ENCODE results near the gene DUS2.

Gene DUS2

GRCh38 chr16:67982011-67982696 is 40.9 kb upstream of the DUS2 start:
- TF ChIP-seq, protein P1, sequence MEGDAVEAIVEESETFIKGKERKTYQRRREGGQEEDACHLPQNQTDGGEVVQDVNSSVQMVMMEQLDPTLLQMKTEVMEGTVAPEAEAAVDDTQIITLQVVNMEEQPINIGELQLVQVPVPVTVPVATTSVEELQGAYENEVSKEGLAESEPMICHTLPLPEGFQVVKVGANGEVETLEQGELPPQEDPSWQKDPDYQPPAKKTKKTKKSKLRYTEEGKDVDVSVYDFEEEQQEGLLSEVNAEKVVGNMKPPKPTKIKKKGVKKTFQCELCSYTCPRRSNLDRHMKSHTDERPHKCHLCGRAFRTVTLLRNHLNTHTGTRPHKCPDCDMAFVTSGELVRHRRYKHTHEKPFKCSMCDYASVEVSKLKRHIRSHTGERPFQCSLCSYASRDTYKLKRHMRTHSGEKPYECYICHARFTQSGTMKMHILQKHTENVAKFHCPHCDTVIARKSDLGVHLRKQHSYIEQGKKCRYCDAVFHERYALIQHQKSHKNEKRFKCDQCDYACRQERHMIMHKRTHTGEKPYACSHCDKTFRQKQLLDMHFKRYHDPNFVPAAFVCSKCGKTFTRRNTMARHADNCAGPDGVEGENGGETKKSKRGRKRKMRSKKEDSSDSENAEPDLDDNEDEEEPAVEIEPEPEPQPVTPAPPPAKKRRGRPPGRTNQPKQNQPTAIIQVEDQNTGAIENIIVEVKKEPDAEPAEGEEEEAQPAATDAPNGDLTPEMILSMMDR (IDR thresholded peaks at IDR 0.05), result no peak

DNA sequence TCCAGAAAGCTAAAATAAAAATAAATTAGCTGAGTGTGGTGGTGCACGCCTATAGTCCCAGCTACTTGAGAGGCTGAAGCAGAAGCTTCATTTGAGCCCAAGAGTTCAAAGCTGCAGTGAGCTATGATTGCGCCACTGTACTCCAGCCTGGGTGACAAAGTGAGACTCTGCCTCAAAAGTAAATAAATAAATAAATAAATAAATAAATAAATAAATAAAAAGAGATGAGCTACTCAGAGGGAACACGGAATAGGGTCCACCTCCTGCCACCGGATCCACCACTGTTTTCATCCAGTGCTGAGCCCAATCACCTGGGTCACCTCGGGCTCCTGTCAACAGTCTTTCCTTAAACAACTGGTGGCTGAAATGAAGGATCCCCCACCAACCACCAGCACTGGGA is 36.1 kb upstream of the DUS2 start:
- TF ChIP-seq, protein P1 (IDR thresholded peaks at IDR 0.05), result no peak

DNA sequence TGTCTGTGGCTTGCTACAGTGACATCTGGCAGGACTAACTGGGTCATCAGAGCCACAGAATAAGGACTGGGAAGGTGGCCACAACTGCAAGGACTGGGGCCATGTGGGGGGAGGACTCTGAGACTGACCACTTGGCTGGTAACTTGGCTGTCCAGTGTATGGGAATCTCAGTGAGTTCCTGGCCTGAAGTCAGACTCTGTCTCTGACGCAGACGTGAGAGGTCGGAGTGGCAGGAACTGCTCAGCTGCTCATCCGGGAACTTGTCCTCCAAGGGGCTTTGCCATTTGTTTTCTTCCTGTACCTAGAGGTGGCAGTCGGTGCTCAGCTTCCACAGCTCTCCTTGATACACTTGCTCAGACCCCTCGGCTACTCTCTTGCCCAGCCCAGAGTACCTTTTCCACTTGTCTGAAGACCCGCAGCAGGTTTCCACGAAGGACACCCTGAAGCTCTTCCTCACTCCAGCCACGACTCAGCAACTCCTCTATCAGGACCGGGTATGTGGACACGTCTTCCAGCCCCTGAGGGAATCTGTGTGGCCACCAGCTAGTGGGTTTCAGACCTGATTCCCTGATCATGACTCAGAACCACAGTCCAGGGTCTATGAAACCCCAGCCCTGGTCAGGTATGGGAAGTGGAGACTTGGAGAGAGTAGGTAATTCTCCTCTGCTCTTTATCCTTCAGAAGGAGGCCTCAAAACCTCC is 35.5 kb upstream of the DUS2 start:
- TF ChIP-seq, protein P1 (IDR thresholded peaks at IDR 0.05), result no peak

DNA sequence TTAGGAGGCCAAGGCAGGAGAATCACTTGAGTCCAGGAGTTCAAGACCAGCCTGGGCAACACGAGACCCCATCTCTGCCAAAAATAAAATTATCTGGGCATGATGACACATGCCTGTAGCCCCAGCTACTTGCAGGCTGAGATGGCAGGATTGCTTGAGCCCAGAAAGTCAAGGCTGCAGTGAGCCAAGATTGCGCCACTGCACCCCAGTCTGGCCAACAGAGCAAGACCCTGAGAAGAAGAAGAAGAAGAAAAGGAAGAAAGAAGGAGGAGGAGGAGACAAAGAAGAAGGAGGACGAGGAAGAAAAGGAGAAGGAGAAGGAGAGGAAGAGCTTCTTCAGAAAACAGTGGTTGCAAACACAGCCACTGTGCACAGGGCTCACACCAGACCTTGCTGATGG is 34.4 kb upstream of the DUS2 start:
- TF ChIP-seq, protein P1 (IDR thresholded peaks at IDR 0.05), result no peak

GRCh38 chr16:67989322-67990017 is 33.6 kb upstream of the DUS2 start:
- TF ChIP-seq, protein P1 (IDR thresholded peaks at IDR 0.05), result no peak

DNA sequence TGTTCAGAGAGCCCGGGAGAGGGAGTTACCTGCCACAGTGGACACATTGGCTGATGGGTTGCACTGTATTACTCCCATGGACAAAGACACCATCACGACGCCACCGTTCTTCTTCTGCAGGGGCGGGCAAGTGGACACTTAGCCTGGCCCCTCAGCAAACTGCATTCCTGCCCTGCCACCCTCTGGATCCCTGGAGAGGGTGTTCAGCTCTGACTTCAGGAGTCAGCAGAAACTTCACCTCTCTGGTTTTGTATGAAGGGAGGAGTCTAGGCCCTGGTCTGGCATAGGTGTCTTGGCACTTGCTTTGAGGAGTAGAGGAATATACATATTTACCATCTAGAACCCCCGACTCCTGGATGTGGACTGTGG is 33.1 kb upstream of the DUS2 start:
- TF ChIP-seq, protein P1 (IDR thresholded peaks at IDR 0.05), result no peak

DNA sequence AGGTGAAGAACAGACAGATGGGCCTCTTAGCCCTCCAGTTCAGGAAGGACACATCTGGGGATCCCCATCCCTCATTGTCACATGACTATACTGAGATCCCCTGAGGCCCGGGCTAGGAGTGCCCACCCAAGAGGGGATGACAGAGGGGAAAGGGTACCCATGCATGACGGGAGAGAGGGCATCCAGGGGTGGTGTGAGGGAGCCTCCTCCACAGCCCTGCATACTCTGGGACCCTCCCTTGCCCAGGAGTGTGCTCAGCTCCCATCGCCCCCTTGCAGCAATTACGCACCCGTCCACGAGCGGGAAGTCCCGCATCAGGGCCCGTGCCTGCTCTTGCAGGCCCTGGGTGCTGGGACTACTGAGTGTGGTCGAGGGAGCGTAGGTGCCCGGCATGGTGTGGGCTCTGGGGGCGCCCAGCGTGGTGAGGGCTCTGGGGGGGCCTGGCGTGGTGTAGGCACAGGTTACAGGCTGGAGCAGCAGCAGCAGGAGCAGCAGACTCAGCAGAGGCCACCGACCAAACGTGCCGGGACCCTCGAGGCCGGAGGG is 30.4 kb upstream of the DUS2 start:
- TF ChIP-seq, protein P1 (IDR thresholded peaks at IDR 0.05), result no peak

Data from LNCAP (cell line).